ENCODE measurements around the gene ABCA6. TPM values are rescaled to one million over a fixed set of nuclear protein-coding genes. Genes with fewer than 3 reads are reported as not detected.

Gene ABCA6
- total and polyA plus RNA-seq, 9 of the 15 experiments (the other 6 are each of a cell fraction or from before 2014, with no cell fraction given) = 0.06 to 0.73 (median 0.15) TPM

DNA sequence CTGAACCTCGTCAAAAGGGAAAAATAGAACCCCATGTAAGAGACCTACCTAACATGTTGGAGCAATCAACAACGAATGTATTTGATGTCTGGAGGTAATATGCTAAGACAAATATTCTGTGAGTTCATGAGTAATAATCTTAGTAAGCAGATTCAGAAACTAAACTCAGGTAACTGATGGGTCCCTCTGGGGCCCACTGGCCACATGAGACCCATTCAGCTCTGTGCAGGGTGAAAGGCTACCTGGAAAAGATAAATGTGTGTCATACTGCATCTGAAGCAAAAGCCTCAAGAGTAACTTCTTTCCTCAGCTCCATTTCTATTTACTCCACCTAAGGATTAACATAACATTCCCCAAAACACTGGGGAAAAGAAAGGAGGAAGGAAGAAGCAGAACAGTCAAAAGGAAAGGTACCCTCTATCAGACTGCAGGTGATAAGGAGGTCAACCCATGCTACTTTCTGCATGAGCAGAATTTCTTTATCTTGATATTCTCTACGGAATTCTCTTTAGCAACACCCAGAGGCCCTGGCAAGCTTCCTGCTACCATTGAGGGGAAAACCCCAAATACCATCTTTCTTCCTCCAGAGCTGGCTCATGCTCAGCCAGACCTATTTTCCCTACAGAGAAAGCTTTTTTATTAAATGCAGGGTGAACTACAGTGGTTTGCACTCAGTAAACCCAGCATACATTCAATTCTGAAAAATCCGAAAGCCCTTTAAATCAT, 37.7 kb upstream of the ABCA6 start:
- peak overlapping the region; percentile 57 for H2AFZ ChIP-seq (ENCODE audit: low read depth, low read length)
- peaks cover 0 to 17% of the 10 kb centered on the region in 2 experiments; a peak in 2 of 5 replicates for H3K4me1 ChIP-seq (replicated peaks in 1 of 2; ENCODE audit: control insufficient read depth in 2 of 2, insufficient read depth in 2 of 2, low read length in 2 of 2)
- no peaks in the 10 kb centered on the region for H3K9me3 ChIP-seq (replicated peaks; ENCODE audit: control insufficient read depth, insufficient read depth, low read depth, low read length)
- no peaks in the 10 kb centered on the region for H3K79me2 ChIP-seq (ENCODE audit: control insufficient read depth, insufficient read depth, low read length)
- no peaks in the 10 kb centered on the region for H4K20me1 ChIP-seq (replicated peaks; ENCODE audit: control insufficient read depth, insufficient read depth, low read length)
- no peak overlapping the region for H3K9ac ChIP-seq (ENCODE audit: insufficient read depth in 1 of 2, low read depth in 2 of 2, low read length in 2 of 2)
- ChIA-PET POLR2A (interaction anchor here (1.2 kb wide), 2 partner anchors 8 to 13 kb away, joined by 3 read pairs; no protein-coding TSS in a partner anchor), CTCF (ENCODE audit: low intra/inter-chr PET ratio) (no interaction called here)
- H3K36me3 ChIP-seq (ENCODE audit: control insufficient read depth, insufficient read depth, low read length) = no peaks in the 10 kb centered on the region
- H3K27me3 ChIP-seq (ENCODE audit: control insufficient read depth in 2 of 2, insufficient read depth in 2 of 2, low read length in 2 of 2) = no peaks in the 10 kb centered on the region
- no peak for DNase-seq (ENCODE audit: extremely low read depth in 1 of 4, low spot score in 3 of 4)
- H3K27ac ChIP-seq (ENCODE audit: extremely low read depth, low read depth, low read length) = no peak overlapping the region
- H3K4me3 ChIP-seq = no peak overlapping the region
- no peaks in the 10 kb centered on the region for H3K9me1 ChIP-seq (ENCODE audit: control insufficient read depth, insufficient read depth, low read length)
- FAIRE-seq = no peak
- WGBS (ENCODE audit: insufficient coverage, low coverage, missing lambda C conversion rate) = 52% methylated on average over 4 of the region's 4 CpGs
- ATAC-seq = peak; percentile 30
- BruUV-seq (replicated peaks) = no TSS peak
- in situ Hi-C loops (cut with MboI) (no loop called here), intact Hi-C loops (cut with micrococcal nuclease) (no loop called here)
- H3K4me2 ChIP-seq (ENCODE audit: insufficient read depth, low read length) = no peak overlapping the region
- TF ChIP-seq, protein P1, sequence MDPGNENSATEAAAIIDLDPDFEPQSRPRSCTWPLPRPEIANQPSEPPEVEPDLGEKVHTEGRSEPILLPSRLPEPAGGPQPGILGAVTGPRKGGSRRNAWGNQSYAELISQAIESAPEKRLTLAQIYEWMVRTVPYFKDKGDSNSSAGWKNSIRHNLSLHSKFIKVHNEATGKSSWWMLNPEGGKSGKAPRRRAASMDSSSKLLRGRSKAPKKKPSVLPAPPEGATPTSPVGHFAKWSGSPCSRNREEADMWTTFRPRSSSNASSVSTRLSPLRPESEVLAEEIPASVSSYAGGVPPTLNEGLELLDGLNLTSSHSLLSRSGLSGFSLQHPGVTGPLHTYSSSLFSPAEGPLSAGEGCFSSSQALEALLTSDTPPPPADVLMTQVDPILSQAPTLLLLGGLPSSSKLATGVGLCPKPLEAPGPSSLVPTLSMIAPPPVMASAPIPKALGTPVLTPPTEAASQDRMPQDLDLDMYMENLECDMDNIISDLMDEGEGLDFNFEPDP (CRISPR knock-in tag; IDR thresholded peaks at IDR 0.05) = no peak
- no peak for TF ChIP-seq BCLAF1 (IDR thresholded peaks at IDR 0.05; ENCODE audit: borderline replicate concordance in 1 of 2, control insufficient read depth in 1 of 2, low read depth in 2 of 2, low read length in 1 of 2)
- peak; percentile 33; the same call in 1 of the 2 replicates for TF ChIP-seq ZNF316 (IDR thresholded peaks at IDR 0.05)
- no peak for TF ChIP-seq MCM5 (IDR thresholded peaks at IDR 0.05; ENCODE audit: low read depth)
- TF ChIP-seq PHTF2 (CRISPR knock-in tag; IDR thresholded peaks at IDR 0.05) = no peak
- TF ChIP-seq, protein P2, sequence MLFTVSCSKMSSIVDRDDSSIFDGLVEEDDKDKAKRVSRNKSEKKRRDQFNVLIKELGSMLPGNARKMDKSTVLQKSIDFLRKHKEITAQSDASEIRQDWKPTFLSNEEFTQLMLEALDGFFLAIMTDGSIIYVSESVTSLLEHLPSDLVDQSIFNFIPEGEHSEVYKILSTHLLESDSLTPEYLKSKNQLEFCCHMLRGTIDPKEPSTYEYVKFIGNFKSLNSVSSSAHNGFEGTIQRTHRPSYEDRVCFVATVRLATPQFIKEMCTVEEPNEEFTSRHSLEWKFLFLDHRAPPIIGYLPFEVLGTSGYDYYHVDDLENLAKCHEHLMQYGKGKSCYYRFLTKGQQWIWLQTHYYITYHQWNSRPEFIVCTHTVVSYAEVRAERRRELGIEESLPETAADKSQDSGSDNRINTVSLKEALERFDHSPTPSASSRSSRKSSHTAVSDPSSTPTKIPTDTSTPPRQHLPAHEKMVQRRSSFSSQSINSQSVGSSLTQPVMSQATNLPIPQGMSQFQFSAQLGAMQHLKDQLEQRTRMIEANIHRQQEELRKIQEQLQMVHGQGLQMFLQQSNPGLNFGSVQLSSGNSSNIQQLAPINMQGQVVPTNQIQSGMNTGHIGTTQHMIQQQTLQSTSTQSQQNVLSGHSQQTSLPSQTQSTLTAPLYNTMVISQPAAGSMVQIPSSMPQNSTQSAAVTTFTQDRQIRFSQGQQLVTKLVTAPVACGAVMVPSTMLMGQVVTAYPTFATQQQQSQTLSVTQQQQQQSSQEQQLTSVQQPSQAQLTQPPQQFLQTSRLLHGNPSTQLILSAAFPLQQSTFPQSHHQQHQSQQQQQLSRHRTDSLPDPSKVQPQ (CRISPR knock-in tag; IDR thresholded peaks at IDR 0.05; ENCODE audit: borderline replicate concordance) = no peak
- TF ChIP-seq BCOR (IDR thresholded peaks at IDR 0.05) = no peak
- no peak for TF ChIP-seq CCAR2 (IDR thresholded peaks at IDR 0.05; ENCODE audit: low read depth, low read length)
- TF ChIP-seq SMARCB1 (IDR thresholded peaks at IDR 0.05; ENCODE audit: insufficient read length, low read depth) = no peak
- TF ChIP-seq THRA (IDR thresholded peaks at IDR 0.05) = no peak

All from K562 (cell line).